WERI-Rb-1 (cell line): Measurements from ENCODE around the gene ADAMTS15.

ENCODE experiments used
- DNase-seq: peaks from one replicate; pipeline ENCODE4 v3.0.0-alpha.2; 2020
- H3K27ac ChIP-seq: fragments of 250-450 bp; sonication (Bioruptor Pico); 2 replicates; pipeline ENCODE4 v1.5.1; 2020; ENCODE audit warnings: mild to moderate bottlenecking, moderate library complexity
- H3K27me3 ChIP-seq: fragments of 250-450 bp; sonication (Bioruptor Pico); 2 replicates; pipeline ENCODE4 v1.5.1; 2021; ENCODE audit warnings: mild to moderate bottlenecking, low read depth, moderate library complexity; ENCODE audit not compliant: insufficient read depth, severe bottlenecking
- H3K36me3 ChIP-seq: fragments of 250-450 bp; sonication (Bioruptor Pico); 2 replicates; pipeline ENCODE4 v1.5.1; 2020; ENCODE audit warnings: mild to moderate bottlenecking, moderate library complexity
- H3K4me3 ChIP-seq: 2 replicates; pipeline ENCODE4 v1.5.1; 2011; ENCODE audit warnings: low read depth, mild to moderate bottlenecking, control low read depth, low read length
- H3K9me3 ChIP-seq: fragments of 250-450 bp; sonication (Bioruptor Pico); 2 replicates; pipeline ENCODE4 v1.5.1; 2021; ENCODE audit warnings: mild to moderate bottlenecking, moderate library complexity; ENCODE audit not compliant: severe bottlenecking
- TF ChIP-seq, protein P1 (sequence below): IDR thresholded peaks from 2 replicates; pipeline ENCODE4 v1.5.1; 2011; ENCODE audit warnings: low read depth, mild to moderate bottlenecking, control low read depth, inconsistent platforms, low read length

ADAMTS15 gene

DNA sequence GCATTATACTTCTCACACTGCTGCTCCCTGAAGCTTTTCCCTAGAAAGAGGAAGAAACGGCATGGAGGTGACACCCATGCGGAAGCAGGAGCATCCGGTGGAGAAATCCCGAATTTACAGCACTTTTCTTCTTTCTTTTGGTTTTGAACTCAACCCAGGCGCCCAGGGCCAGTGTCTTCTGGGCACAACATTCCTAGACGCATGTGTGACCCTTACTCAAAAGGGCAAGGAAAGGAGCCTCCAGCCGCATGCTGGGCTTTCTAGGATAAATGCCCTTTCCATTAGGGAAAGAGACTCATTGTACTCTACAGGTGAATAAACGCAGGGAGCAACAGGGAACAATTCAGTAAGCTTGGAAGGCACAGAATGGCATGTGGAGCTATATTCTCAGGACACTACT is 39.5 kb upstream of the ADAMTS15 start:
- H3K4me3 ChIP-seq: no peak overlapping the region
- H3K9me3 ChIP-seq: no peaks in the 10 kb centered on the region
- TF ChIP-seq, protein P1, sequence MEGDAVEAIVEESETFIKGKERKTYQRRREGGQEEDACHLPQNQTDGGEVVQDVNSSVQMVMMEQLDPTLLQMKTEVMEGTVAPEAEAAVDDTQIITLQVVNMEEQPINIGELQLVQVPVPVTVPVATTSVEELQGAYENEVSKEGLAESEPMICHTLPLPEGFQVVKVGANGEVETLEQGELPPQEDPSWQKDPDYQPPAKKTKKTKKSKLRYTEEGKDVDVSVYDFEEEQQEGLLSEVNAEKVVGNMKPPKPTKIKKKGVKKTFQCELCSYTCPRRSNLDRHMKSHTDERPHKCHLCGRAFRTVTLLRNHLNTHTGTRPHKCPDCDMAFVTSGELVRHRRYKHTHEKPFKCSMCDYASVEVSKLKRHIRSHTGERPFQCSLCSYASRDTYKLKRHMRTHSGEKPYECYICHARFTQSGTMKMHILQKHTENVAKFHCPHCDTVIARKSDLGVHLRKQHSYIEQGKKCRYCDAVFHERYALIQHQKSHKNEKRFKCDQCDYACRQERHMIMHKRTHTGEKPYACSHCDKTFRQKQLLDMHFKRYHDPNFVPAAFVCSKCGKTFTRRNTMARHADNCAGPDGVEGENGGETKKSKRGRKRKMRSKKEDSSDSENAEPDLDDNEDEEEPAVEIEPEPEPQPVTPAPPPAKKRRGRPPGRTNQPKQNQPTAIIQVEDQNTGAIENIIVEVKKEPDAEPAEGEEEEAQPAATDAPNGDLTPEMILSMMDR: no peak
- H3K36me3 ChIP-seq: no peaks in the 10 kb centered on the region
- H3K27ac ChIP-seq: no peak overlapping the region
- peaks cover 4% of the 10 kb centered on the region for H3K27me3 ChIP-seq
- DNase-seq: no peak

DNA sequence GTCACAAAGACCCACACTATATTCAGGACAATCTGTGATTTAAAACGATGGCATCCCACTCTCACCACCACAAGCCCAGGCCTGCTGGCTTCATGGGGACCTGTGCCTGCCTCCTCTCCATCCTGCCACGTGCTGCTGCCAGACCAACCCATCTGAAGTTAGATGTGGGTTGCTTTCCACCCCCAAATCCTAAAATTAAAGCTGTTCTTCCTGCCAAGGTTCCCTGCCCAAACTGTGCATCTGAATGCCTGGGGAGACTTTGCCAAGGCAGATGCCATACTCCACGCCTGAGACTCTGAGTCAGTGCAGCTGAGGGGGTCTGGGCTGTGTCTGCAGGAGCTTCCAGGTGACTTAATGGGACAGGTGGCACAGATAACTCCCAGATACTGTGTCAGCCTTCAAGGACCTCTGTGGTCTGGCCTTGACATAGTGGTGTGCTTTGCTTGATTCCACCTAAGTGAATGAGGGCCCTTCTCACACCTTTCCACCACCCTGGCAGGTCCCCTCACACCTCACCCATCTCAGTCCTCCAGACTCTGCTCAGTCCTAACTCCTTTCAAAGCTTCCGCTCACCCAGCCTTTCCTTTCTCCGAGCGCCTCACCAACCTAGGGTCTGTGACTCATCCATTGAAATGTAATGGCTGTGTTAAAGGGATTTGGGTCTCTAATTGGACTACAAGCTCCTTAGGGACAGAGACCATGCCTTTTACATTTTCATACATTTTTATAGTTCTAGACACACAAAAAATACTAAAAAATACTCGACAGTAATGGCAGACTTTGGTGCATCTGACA is 38.7 kb upstream of the ADAMTS15 start:
- DNase-seq: no peak
- Histone ChIP-seq H3K4me3 (no peak overlapping the region), H3K36me3 (no peaks in the 10 kb centered on the region), H3K9me3 (no peaks in the 10 kb centered on the region), H3K27ac (no peak overlapping the region), H3K27me3 (peaks cover 4% of the 10 kb centered on the region)
- TF ChIP-seq, protein P1: no peak

DNA sequence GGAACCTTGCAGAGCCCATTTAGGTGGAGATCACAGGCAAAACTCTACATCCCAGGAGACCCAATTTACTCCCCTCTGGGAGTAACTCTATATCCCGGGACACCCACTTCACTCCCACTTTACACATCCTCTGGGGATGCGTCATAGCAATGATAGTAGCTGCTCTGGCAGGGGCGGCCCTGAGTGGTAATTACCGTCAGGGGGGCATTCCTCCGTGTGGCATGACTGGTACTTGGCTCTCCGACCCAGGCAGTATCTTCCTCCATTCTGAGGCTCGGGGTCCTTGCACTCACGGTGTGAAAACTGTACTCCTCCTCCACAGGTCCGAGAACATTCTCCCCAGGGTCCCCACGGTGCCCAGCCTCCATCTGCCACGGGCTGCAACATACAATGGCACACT is 37.2 kb upstream of the ADAMTS15 start:
- Histone ChIP-seq H3K36me3 (no peaks in the 10 kb centered on the region), H3K9me3 (no peaks in the 10 kb centered on the region), H3K27ac (no peak overlapping the region), H3K4me3 (no peak overlapping the region), H3K27me3 (no peaks in the 10 kb centered on the region)
- DNase-seq: no peak
- TF ChIP-seq, protein P1: no peak

DNA sequence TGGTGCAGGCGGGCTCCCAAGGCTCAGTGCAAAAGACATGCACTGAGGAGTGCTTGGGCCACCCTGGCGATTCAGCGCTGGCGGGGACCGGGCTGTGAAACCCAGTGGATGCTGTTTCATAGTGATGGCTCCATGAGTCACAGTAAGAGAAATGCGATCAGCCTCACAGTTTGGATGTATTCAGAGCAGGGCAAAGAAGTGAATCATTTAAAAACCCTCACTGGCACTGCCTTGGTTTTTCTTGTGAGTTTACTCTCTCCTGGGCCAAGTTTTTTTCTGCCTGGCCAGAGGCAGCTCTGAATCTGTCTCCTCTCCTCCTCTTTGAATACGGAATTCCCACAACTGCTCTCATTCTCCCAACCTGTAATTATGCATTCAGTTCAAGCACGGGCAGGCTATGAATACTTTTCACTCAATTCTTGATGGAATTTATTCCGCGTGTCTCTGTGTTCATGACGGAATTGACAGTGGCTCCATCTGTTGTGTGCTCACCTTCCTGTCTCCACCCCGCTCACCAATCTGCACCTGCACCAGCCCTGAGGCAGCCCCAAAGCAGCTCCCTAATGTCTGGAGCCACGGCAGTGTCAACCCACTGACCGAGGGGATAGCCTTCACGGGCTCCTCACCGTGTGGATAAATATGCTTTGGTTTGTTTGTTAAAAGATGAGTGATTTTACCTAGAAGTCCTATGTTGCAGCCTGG is 34.9 kb upstream of the ADAMTS15 start:
- Histone ChIP-seq H3K27me3 (no peaks in the 10 kb centered on the region), H3K4me3 (no peak overlapping the region), H3K9me3 (no peaks in the 10 kb centered on the region), H3K27ac (no peak overlapping the region), H3K36me3 (no peaks in the 10 kb centered on the region)
- no peak for DNase-seq
- TF ChIP-seq, protein P1: no peak

DNA sequence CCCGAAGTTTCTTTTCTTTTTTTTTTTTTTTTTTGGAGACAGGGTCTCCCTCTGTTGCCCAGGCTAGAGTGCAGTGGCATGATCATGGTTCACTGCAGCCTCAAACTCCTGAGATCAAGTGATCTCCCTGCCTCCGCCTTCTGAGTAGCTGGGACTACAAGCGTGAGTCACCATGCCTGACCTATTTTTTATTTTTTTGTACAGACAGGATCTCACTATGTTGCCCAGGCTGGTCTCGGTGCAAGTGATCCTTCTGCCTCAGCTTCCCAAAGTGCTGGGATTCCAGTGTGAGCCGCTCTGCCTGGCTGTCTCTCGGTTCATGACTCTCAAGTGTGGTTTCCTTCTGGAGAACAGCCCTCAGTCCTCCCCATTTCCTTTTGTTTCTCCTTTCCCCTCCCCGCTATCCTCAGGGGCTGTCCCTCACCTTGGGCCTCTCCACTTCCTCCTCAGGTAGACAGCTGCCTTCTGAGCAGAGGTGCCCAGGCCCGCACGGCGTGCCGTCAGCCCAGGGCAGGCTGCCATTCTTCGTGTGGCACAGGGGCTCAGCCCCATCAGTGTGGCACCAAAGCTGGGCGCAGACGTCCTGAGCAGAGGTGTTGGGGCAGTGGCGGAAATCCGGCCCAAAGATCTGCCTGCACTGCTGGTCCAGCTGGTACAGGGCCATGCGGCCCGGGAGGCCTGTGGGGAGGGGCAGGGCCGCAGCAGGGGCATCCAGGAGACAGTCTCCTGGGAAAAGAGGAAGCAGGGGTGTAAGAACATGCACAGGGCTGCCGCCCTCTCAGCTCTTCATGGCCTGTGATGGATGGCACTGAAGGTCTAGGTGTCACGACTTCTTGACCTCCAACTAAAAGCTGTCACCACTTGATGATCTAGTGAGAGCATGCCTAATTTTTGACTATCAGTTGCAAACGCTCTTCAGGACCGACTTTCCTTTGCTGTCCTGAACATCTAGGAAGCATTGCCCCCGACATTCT is 34.1 kb upstream of the ADAMTS15 start:
- no peak for DNase-seq
- Histone ChIP-seq H3K36me3 (no peaks in the 10 kb centered on the region), H3K9me3 (no peaks in the 10 kb centered on the region), H3K27me3 (no peaks in the 10 kb centered on the region), H3K27ac (no peak overlapping the region), H3K4me3 (no peak overlapping the region)
- TF ChIP-seq, protein P1: no peak
